GM10266 (cell line): Measurements from ENCODE around the gene MOGAT1.

Source experiments
- DNase-seq: peaks from one replicate; pipeline ENCODE4 v3.0.0; 2012; ENCODE audit errors: extremely low spot score
- CTCF ChIP-seq: IDR thresholded peaks from 2 replicates; pipeline ENCODE4 v1.5.1; 2012; ENCODE audit warnings: mild to moderate bottlenecking, low read depth; ENCODE audit not compliant: control insufficient read depth, insufficient read depth; ENCODE audit errors: missing control alignments

The MOGAT1 gene

GRCh38 chr2:222734703-222735014 lies 63.2 kb downstream of the MOGAT1 start:
- TF ChIP-seq CTCF = no peak

GRCh38 chr2:222736301-222736700 lies 64.8 kb downstream of the MOGAT1 start:
- TF ChIP-seq CTCF = no peak
- no peak for DNase-seq

More at GRCh38 chr2:222734703-222735014, 63.2 kb downstream of the MOGAT1 start:
- DNase-seq = peak; percentile 42

- DNase-seq = no peak
- TF ChIP-seq CTCF = no peak
Measured at GRCh38 chr2:222736924-222737323, 65.5 kb downstream of the MOGAT1 start.

GRCh38 chr2:222738312-222738711 lies 66.9 kb downstream of the MOGAT1 start:
- no peak for DNase-seq
- TF ChIP-seq CTCF = no peak

- TF ChIP-seq CTCF = no peak
- DNase-seq = no peak
Measured at GRCh38 chr2:222738809-222739208, 67.4 kb downstream of the MOGAT1 start.

GRCh38 chr2:222739939-222740338 lies 68.5 kb downstream of the MOGAT1 start:
- TF ChIP-seq CTCF = no peak
- no peak for DNase-seq

- no peak for TF ChIP-seq CTCF
- no peak for DNase-seq
Measured at GRCh38 chr2:222743251-222743812, 71.9 kb downstream of the MOGAT1 start.
